Esophagus muscularis mucosa (tissue), 4 donors: ENCODE measurements around the gene EFNB1. TPM values are rescaled to one million over a fixed set of nuclear protein-coding genes. Genes with fewer than 3 reads are reported as not detected.

ENCODE experiments used
- DNase-seq: peaks from one replicate; pipeline ENCODE4 v3.0.0-alpha.2; 2017; ENCODE audit errors: extremely low spot score
- H3K27ac ChIP-seq, 4 donors: fragments of 200-600 bp; sonication (generic); replicated peaks in 1 of 4; 1 replicate in 3 of 4; 2 replicates in 1 of 4; pipeline ENCODE4 v1.5.1; 2016 to 2019; ENCODE audit warnings: mild to moderate bottlenecking in 1 of 4
- H3K27me3 ChIP-seq, 4 donors: fragments of 200-600 bp; sonication (generic); one replicate each; pipeline versions ENCODE4 v1.5.1 to v1.6.0; 2016 to 2019
- H3K36me3 ChIP-seq, 4 donors: fragments of 200-600 bp; sonication (generic); one replicate each; pipeline ENCODE4 v1.5.1; 2016 to 2019
- H3K4me1 ChIP-seq, 4 donors: fragments of 200-600 bp; sonication (generic); one replicate each; pipeline ENCODE4 v1.5.1; 2016 to 2019
- H3K4me3 ChIP-seq, 4 donors: fragments of 200-600 bp; sonication (generic); 1 replicate in 2 of 4; 2 replicates in 2 of 4; pipeline ENCODE4 v1.5.1; 2016 to 2019; ENCODE audit warnings: mild to moderate bottlenecking in 4 of 4, moderate library complexity in 1 of 4
- H3K9me3 ChIP-seq, 4 donors: fragments of 200-600 bp; sonication (generic); 1 replicate in 3 of 4; 2 replicates in 1 of 4; pipeline ENCODE4 v1.5.1; 2016 to 2019
- EP300 ChIP-seq: sonication (generic); formaldehyde crosslinking; IDR thresholded peaks from one replicate; pipeline ENCODE4 v1.6.1; 2017; ENCODE audit warnings: antibody characterized with exemption
- POLR2A ChIP-seq: fragments of 450-650 bp; IDR thresholded peaks from one replicate; pipeline ENCODE4 v1.6.1; 2017; ENCODE audit warnings: antibody characterized with exemption, moderate library complexity, mild to moderate bottlenecking, low read depth
- POLR2AphosphoS5 ChIP-seq, 2 donors: sonication (generic); formaldehyde crosslinking; IDR thresholded peaks; one replicate each; pipeline ENCODE4 v1.6.1; 2017; ENCODE audit warnings: antibody characterized with exemption in 2 of 2
- WGBS: methylation state at CpG from one replicate; pipeline ENCODE4 v1.1.5; 2018; 5-methylcytosine and 5-hydroxymethylcytosine counted together
- intact Hi-C: fragments of 100-400 bp; cut with DNase I; formaldehyde crosslinking; loops from one replicate; pipeline ENCODE4 v1.15.1; 2023
- total RNA-seq, 4 donors: library from RNA; depleted of rRNA; stranded (reverse); fragments of >200 nt; gene quantifications; one replicate each; pipeline versions ENCODE4 v1.1.0 to v1.2.1, GENCODE V29; 2016
- TF ChIP-seq, protein P1 (sequence below), 3 experiments: fragments of 200-600 bp in 2 of 3; fragments of 450-650 bp in 1 of 3; sonication (generic) in 2 of 3; IDR thresholded peaks; one replicate each; pipeline ENCODE4 v1.5.1; 2017 to 2019; ENCODE audit warnings: antibody characterized with exemption in 3 of 3, mild to moderate bottlenecking in 2 of 3, moderate library complexity in 1 of 3

Gene EFNB1
- total RNA-seq, 4 donors from 2014 or later: 16.2 to 37.3 (median 23.9) TPM

DNA sequence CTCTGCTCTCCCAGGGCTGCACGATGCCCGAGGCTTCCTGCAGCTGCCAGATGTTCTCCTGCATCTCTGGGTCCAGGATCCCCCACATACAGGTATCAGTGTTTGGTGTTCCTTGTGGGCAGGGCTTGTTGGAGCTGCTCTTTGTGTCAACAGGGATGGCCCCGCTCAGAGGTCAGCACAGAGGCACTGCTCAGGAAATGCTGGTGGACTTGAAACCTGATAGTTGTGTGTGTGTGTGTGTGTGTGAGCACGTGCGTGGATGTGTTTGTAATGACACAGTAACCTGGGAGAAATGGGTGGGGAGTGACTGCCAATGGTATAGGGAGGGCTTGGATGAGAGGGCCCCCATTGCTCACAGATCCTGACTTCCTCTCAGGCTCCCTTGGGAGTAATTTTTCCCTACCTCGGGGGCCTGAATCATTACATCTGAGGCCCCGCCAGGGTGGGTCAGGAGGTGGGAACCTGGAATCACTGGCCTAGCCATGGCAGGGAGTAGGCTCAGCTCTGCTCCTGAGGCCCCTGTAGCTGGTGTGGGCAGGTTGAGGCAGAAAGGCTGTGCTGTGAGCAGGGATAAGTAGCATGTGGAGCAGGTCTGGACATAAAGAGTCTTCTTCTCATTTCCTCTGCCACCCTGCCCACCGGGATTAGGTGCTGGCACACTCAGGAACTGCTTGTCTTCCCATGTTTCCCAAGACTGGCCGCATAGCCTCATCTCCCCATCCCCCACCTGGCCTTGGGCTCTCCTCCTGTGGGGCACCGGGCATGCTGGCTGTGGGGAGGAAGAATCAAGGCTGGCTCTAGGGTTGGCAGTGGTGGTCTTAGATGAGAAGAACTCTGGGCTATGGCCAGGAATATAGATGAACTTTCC, 2.5 kb upstream of the EFNB1 start:
- DNase-seq: peak; percentile 37
- peaks cover 0 to 6% (median 0%) of the 10 kb centered on the region in 4 donors for H3K27me3 ChIP-seq
- H3K27ac ChIP-seq: no peak overlapping the region
- H3K4me3 ChIP-seq: no peak overlapping the region
- no peaks in the 10 kb centered on the region for H3K9me3 ChIP-seq
- no peaks in the 10 kb centered on the region for H3K36me3 ChIP-seq
- TF ChIP-seq POLR2AphosphoS5 (IDR thresholded peaks at IDR 0.05) (no peak), POLR2A (no peak), EP300 (no peak)
- TF ChIP-seq, protein P1, sequence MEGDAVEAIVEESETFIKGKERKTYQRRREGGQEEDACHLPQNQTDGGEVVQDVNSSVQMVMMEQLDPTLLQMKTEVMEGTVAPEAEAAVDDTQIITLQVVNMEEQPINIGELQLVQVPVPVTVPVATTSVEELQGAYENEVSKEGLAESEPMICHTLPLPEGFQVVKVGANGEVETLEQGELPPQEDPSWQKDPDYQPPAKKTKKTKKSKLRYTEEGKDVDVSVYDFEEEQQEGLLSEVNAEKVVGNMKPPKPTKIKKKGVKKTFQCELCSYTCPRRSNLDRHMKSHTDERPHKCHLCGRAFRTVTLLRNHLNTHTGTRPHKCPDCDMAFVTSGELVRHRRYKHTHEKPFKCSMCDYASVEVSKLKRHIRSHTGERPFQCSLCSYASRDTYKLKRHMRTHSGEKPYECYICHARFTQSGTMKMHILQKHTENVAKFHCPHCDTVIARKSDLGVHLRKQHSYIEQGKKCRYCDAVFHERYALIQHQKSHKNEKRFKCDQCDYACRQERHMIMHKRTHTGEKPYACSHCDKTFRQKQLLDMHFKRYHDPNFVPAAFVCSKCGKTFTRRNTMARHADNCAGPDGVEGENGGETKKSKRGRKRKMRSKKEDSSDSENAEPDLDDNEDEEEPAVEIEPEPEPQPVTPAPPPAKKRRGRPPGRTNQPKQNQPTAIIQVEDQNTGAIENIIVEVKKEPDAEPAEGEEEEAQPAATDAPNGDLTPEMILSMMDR (IDR thresholded peaks at IDR 0.05): no peak
- WGBS: 60% methylated on average over 8 of the region's 10 CpGs
- intact Hi-C loops: loop anchor here (5.0 to 10.0 kb wide), 2 partner anchors 308 to 396 kb away; no protein-coding TSS in a partner anchor
- peaks cover 7 to 25% (median 18%) of the 10 kb centered on the region in 4 donors for H3K4me1 ChIP-seq

DNA sequence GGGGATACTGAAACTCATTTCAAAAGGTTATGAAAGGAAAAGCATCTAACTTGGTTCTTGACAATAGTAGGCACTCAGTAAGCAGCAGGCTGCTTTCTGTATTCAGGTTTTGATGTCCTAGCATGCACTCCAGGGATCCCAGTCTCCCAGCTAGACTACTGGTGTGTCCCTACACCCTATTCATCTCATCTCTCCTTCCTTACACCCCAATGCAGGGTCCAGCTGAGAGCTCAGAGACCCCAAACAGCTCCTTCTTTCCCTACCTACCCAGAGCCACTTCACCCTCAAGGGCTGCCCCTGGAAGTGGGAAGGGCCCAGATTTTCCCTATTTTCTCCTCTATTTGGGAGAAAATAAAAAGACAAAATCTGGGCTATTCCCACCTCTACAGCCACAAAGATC, 1.6 kb upstream of the EFNB1 start:
- Histone ChIP-seq H3K27me3 (peaks cover 0 to 6% (median 0%) of the 10 kb centered on the region in 4 donors), H3K4me3 (no peak overlapping the region), H3K9me3 (no peaks in the 10 kb centered on the region), H3K36me3 (no peaks in the 10 kb centered on the region), H3K27ac (no peak overlapping the region), H3K4me1 (peaks cover 10 to 34% (median 26%) of the 10 kb centered on the region in 4 donors)
- peak; percentile 31 for DNase-seq
- intact Hi-C loops: loop anchor here (1.0 to 10.0 kb wide), 3 partner anchors 234 to 395 kb away; no protein-coding TSS in a partner anchor
- no peak for TF ChIP-seq POLR2A
- no peak for TF ChIP-seq POLR2AphosphoS5 (IDR thresholded peaks at IDR 0.05)
- TF ChIP-seq EP300: no peak
- TF ChIP-seq, protein P1 (IDR thresholded peaks at IDR 0.05): no peak

DNA sequence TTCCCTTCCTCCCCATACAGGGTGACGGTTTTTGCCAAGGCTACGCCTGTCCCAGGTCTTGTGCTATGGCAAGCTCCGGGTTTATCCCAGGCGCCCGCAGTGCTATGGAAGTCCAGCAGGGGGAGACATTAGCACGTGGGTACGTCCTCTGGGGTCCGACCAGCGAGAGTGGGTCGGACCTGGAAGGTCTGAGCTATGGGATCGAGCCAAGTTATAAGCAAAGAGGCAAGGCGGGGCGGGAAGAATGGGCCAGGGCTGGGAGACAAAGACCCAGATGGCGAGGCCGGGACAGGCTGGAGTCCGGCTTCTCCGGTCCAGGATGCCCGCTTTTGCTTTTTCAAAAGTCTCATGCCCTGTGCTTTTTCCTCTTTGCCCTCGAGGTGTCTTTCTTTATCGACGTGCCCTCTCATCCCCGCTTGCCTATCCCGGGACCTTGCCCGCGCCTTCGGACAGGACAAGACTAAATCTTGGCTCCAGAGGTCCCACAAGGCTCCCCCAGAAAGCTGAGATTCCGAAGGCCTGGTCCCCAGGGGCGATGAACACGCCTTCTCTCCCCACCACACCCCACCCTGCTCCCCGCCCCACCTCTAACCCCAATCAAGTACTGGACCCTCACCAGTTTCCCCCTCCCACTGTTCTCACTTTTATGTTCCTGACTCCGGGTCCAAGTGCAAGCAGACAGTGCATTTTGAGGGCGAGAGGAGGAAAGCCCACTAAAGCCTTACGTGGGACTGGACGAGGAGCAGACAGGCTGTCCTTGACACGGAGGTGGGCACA, 785 bp upstream of the EFNB1 start:
- Histone ChIP-seq H3K4me3 (peak overlapping the region; percentile 65 to 79 (median 70)), H3K27ac (peak overlapping the region; percentile 81 to 86 (median 84)), H3K27me3 (peaks cover 0 to 6% (median 0%) of the 10 kb centered on the region in 4 donors), H3K9me3 (no peaks in the 10 kb centered on the region), H3K36me3 (no peaks in the 10 kb centered on the region), H3K4me1 (peaks cover 4 to 38% (median 30%) of the 10 kb centered on the region in 4 donors)
- WGBS: 23% methylated on average over 33 of the region's 35 CpGs
- intact Hi-C loops: loop anchor here (1.0 to 10.0 kb wide), 4 partner anchors 233 to 457 kb away; no protein-coding TSS in a partner anchor
- DNase-seq: peak; percentile 97
- TF ChIP-seq, protein P1 (IDR thresholded peaks at IDR 0.05): peak; percentile 87 to 92 (median 89)
- TF ChIP-seq EP300 (no peak), POLR2A (no peak), POLR2AphosphoS5 (IDR thresholded peaks at IDR 0.05) (peak in 1 of 2 donors; percentile 65)

DNA sequence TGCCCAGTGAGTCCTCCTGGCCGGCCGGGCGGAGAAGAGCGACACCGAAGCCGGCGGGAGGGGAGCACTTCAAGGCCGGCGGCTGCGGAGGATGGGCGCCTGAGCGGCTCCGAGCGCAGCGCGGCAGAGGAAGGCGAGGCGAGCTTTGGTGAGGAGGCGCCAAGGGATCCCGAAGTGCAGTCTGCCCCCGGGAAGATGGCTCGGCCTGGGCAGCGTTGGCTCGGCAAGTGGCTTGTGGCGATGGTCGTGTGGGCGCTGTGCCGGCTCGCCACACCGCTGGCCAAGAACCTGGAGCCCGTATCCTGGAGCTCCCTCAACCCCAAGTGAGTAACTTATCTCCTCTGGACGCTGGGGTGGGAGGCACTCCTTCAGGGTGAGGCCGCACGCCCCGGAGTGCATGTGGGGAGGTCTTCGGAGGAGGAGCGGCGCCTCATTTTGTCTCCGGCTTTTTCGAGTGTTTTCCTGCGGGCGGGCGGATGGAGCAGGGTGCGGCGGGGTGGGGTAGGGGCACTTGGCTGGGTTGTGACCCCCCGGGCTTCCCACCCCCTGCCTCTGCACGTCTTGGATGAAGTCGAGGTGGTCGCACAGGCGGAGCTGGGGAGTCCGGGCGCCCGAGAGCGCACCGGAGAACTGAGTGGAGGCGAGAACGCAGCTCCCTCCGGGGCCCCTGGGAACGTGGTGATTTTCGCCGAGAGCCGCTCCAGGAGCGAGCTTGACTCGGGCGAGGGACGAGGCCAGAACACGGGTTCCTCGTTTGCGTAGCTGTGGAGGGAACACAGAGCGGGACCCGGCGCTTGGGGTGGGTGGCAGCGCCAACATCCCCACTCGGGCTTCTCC, 979 bp downstream of the EFNB1 start:
- H3K9me3 ChIP-seq: no peaks in the 10 kb centered on the region
- intact Hi-C loops: loop anchor here (2.0 to 10.0 kb wide), 4 partner anchors 65 to 455 kb away; no protein-coding TSS in a partner anchor
- peaks cover 11 to 50% (median 46%) of the 10 kb centered on the region in 4 donors for H3K4me1 ChIP-seq
- H3K27ac ChIP-seq: peak overlapping the region; percentile 81 to 86 (median 84)
- H3K36me3 ChIP-seq: no peaks in the 10 kb centered on the region
- H3K4me3 ChIP-seq: peak overlapping the region; percentile 65 to 79 (median 70)
- TF ChIP-seq EP300 (no peak), POLR2AphosphoS5 (IDR thresholded peaks at IDR 0.05) (no peak), POLR2A (no peak)
- TF ChIP-seq, protein P1 (IDR thresholded peaks at IDR 0.05): no peak
- DNase-seq: peak; percentile 70
- H3K27me3 ChIP-seq: peaks cover 0 to 6% (median 0%) of the 10 kb centered on the region in 4 donors
- 52% methylated on average over 29 of the region's 74 CpGs for WGBS
